Gastrocnemius medialis (tissue), 4 donors: ENCODE data around the gene ZNF485.

ENCODE experiments used
- CTCF ChIP-seq, 5 experiments: fragments of 450-650 bp in 3 of 5; fragments of 200-600 bp in 2 of 5; sonication (generic) in 2 of 5; IDR thresholded peaks in 4 of 5; conservative IDR thresholded peaks in 1 of 5; 1 replicate in 4 of 5; 2 replicates in 1 of 5; pipeline ENCODE4 v1.5.1; 2016 to 2019; ENCODE audit warnings: antibody characterized with exemption in 5 of 5, mild to moderate bottlenecking in 3 of 5, moderate library complexity in 3 of 5
- POLR2A ChIP-seq, 2 donors: fragments of 450-650 bp; IDR thresholded peaks; one replicate each; pipeline ENCODE4 v1.6.1; 2017; ENCODE audit warnings: antibody characterized with exemption in 2 of 2, mild to moderate bottlenecking in 2 of 2, moderate library complexity in 2 of 2

- no peak for TF ChIP-seq CTCF (IDR thresholded peaks at IDR 0.05 in 4 of 5, conservative IDR thresholded peaks at IDR 0.05 in 1 of 5)
- TF ChIP-seq POLR2A (IDR thresholded peaks at IDR 0.05) = no peak
These were observed 34.4 kb downstream of the ZNF485 start for GRCh38 chr10:43640603-43641002.
